ENCODE results near the gene DZANK1. TPM values are rescaled to one million over a fixed set of nuclear protein-coding genes. Genes with fewer than 3 reads are reported as not detected.

DZANK1 gene
- total and polyA plus RNA-seq, 2 of the 8 experiments (the other 6 are each of a cell fraction or from before 2014, with no cell fraction given) = 8.0 to 9.9 TPM

- Histone ChIP-seq H4K8ac (ENCODE audit: extremely low read depth, insufficient read depth, low read length) (no peak overlapping the region), H3K23ac (ENCODE audit: insufficient read length) (no peak overlapping the region), H3K4me1 (replicated peaks in 1 of 4; ENCODE audit: control insufficient read depth in 3 of 4, insufficient read depth in 4 of 4, low read length in 3 of 4) (no peaks in the 10 kb centered on the region), H3K18ac (ENCODE audit: extremely low read depth, low read length) (no peak overlapping the region), H3K9me3 (ENCODE audit: insufficient read depth in 2 of 2, low read depth in 1 of 2, low read length in 1 of 2) (no peaks in the 10 kb centered on the region), H3K79me2 (ENCODE audit: control insufficient read depth in 1 of 2, insufficient read depth in 2 of 2, low read length in 2 of 2) (no peaks in the 10 kb centered on the region), H2BK12ac (ENCODE audit: low read depth, low read length) (no peak overlapping the region), H4K91ac (replicated peaks; ENCODE audit: insufficient read length, low read length) (no peak overlapping the region), H3K9ac (replicated peaks in 1 of 4; ENCODE audit: extremely low read depth in 1 of 4, low read depth in 3 of 4, low read length in 3 of 4) (no peak overlapping the region), H3K36me3 (ENCODE audit: control insufficient read depth in 2 of 4, insufficient read depth in 4 of 4, low read length in 3 of 4) (peaks cover 5 to 46% (median 28%) of the 10 kb centered on the region in 4 experiments; a peak in 7 of 8 replicates), H2AK5ac (ENCODE audit: low read depth, low read length) (no peak overlapping the region), H3K56ac (replicated peaks; ENCODE audit: insufficient read length, low read depth, low read length) (no peak overlapping the region), H3K4me3 (ENCODE audit: extremely low read depth in 1 of 4, insufficient read depth in 2 of 4, low read depth in 3 of 4, low read length in 4 of 4) (no peak overlapping the region), H3K27me3 (replicated peaks in 1 of 4; ENCODE audit: control insufficient read depth in 3 of 4, extremely low read depth in 1 of 4, insufficient read depth in 3 of 4, low read length in 3 of 4) (no peaks in the 10 kb centered on the region), H3K4ac (replicated peaks; ENCODE audit: insufficient read length, low read depth, low read length) (no peak overlapping the region), H2BK20ac (ENCODE audit: low read length) (no peak overlapping the region), H3K4me2 (ENCODE audit: insufficient read depth in 1 of 2, low read depth in 2 of 2, low read length in 2 of 2) (no peak overlapping the region), H2BK5ac (ENCODE audit: low read depth, low read length) (no peak overlapping the region), H3K23me2 (ENCODE audit: low read depth, low read length) (no peaks in the 10 kb centered on the region), H2AFZ (ENCODE audit: low read length) (no peak overlapping the region), H3K14ac (ENCODE audit: insufficient read length) (no peak overlapping the region), H3K79me1 (ENCODE audit: low read depth, low read length) (no peaks in the 10 kb centered on the region), H4K20me1 (replicated peaks in 1 of 2; ENCODE audit: control insufficient read depth in 1 of 2, insufficient read depth in 2 of 2, low read length in 2 of 2) (no peaks in the 10 kb centered on the region), H3K27ac (ENCODE audit: low read depth, low read length) (no peak overlapping the region), H4K5ac (ENCODE audit: insufficient read length, low read depth, low read length) (no peak overlapping the region), H2BK120ac (replicated peaks; ENCODE audit: low read depth, low read length) (no peak overlapping the region), H2BK15ac (ENCODE audit: low read length) (no peak overlapping the region)
- WGBS, 2 experiments (ENCODE audit: extremely low coverage in 1 of 2, insufficient coverage in 1 of 2, insufficient read length in 1 of 2, insufficient replicate concordance in 2 of 2, low coverage in 1 of 2, low lambda C conversion rate in 2 of 2, missing lambda C conversion rate in 1 of 2) = 93% methylated on average over 4 of the region's 4 CpGs; no CpG with 5 or more reads in 1 of the 2 experiments
- ChIA-PET CTCF (ENCODE audit: partially characterized antibody) (interaction anchor here (0.7 kb wide), 1 partner anchor 311 kb away, joined by 3 read pairs; no protein-coding TSS in a partner anchor), POLR2A (ENCODE audit: partially characterized antibody) (no interaction called here)
- no peak for FAIRE-seq
- DNase-seq (ENCODE audit: low read depth in 1 of 2, low spot score in 2 of 2) = no peak
- no peak for TF ChIP-seq KDM4A (IDR thresholded peaks at IDR 0.05; ENCODE audit: low read depth, low read length, severe bottlenecking)
Measured at GRCh38 chr20:18481596-18481995, 14.8 kb upstream of the DZANK1 start.
